Raji (cell line): ENCODE measurements around the gene PTP4A2.

Experiments used
- POLR2A ChIP-seq: IDR thresholded peaks from 2 replicates; pipeline ENCODE4 v1.6.1; 2011; ENCODE audit warnings: low read depth, low read length, control low read depth; ENCODE audit not compliant: insufficient read depth

The PTP4A2 gene

GRCh38 chr1:31909691-31910090 lies 28.5 kb downstream of the PTP4A2 start:
- no peak for TF ChIP-seq POLR2A

- TF ChIP-seq POLR2A = no peak
Measured at GRCh38 chr1:31906557-31906956, 31.6 kb downstream of the PTP4A2 start.

GRCh38 chr1:31905681-31906080 lies 32.5 kb downstream of the PTP4A2 start:
- TF ChIP-seq POLR2A = no peak

GRCh38 chr1:31905093-31905509 lies 33.1 kb downstream of the PTP4A2 start:
- TF ChIP-seq POLR2A = no peak

- no peak for TF ChIP-seq POLR2A
Measured at GRCh38 chr1:31904339-31905092, 33.7 kb downstream of the PTP4A2 start.

- no peak for TF ChIP-seq POLR2A
Measured at GRCh38 chr1:31902510-31902860, 35.7 kb downstream of the PTP4A2 start.

GRCh38 chr1:31901838-31902509 lies 36.2 kb downstream of the PTP4A2 start:
- no peak for TF ChIP-seq POLR2A

- no peak for TF ChIP-seq POLR2A
Measured at GRCh38 chr1:31900790-31901189, 37.4 kb downstream of the PTP4A2 start.

GRCh38 chr1:31897526-31898100 lies 40.6 kb downstream of the PTP4A2 start:
- TF ChIP-seq POLR2A = no peak

GRCh38 chr1:31891280-31891679 lies 46.9 kb downstream of the PTP4A2 start:
- TF ChIP-seq POLR2A = no peak

- TF ChIP-seq POLR2A = no peak
Measured at GRCh38 chr1:31888291-31888690, 49.9 kb downstream of the PTP4A2 start.

- no peak for TF ChIP-seq POLR2A
Measured at GRCh38 chr1:31886866-31887265, 51.3 kb downstream of the PTP4A2 start.

GRCh38 chr1:31885851-31886250 lies 52.3 kb downstream of the PTP4A2 start:
- no peak for TF ChIP-seq POLR2A

- TF ChIP-seq POLR2A = no peak
Measured at GRCh38 chr1:31883357-31883942, 54.7 kb downstream of the PTP4A2 start.

- TF ChIP-seq POLR2A = no peak
Measured at GRCh38 chr1:31881688-31882000, 56.5 kb downstream of the PTP4A2 start.
